Loucy (cell line): ENCODE data around the gene RSAD1.

Experiments used
- H2AFZ ChIP-seq: fragments of 200-600 bp; sonication (generic); 2 replicates; pipeline ENCODE4 v1.6.0; 2016; ENCODE audit warnings: antibody characterized with exemption, mild to moderate bottlenecking, low read length, moderate library complexity
- H3F3A ChIP-seq: fragments of 200-600 bp; 2 replicates; pipeline ENCODE4 v1.6.0; 2016; ENCODE audit warnings: antibody characterized with exemption, low read depth, mild to moderate bottlenecking
- H3K27me3 ChIP-seq: fragments of 200-600 bp; sonication (generic); 2 replicates; pipeline ENCODE4 v1.6.1; 2014; ENCODE audit warnings: low read length, mild to moderate bottlenecking; ENCODE audit not compliant: insufficient read depth, poor library complexity, severe bottlenecking
- H3K36me3 ChIP-seq: fragments of 200-600 bp; sonication (generic); 2 replicates; pipeline ENCODE4 v1.6.1; 2016; ENCODE audit warnings: low read length; ENCODE audit not compliant: insufficient read depth
- H3K4me1 ChIP-seq: fragments of 200-600 bp; sonication (generic); 2 replicates; pipeline ENCODE4 v1.5.1; 2014; ENCODE audit warnings: low read length, mild to moderate bottlenecking; ENCODE audit not compliant: insufficient read depth, poor library complexity, severe bottlenecking
- H3K4me2 ChIP-seq: fragments of 200-600 bp; sonication (generic); 2 replicates; pipeline ENCODE4 v1.6.0; 2014; ENCODE audit warnings: antibody characterized with exemption, low read length, low read depth, mild to moderate bottlenecking; ENCODE audit not compliant: poor library complexity, severe bottlenecking
- H3K4me3 ChIP-seq: fragments of 200-600 bp; sonication (generic); 2 replicates; pipeline ENCODE4 v1.5.1; 2014; ENCODE audit warnings: low read length, mild to moderate bottlenecking, mixed read lengths; ENCODE audit not compliant: poor library complexity, severe bottlenecking
- H3K79me2 ChIP-seq: fragments of 200-600 bp; sonication (generic); 2 replicates; pipeline ENCODE4 v1.6.1; 2014; ENCODE audit warnings: low read length; ENCODE audit not compliant: insufficient read depth
- H3K9ac ChIP-seq: fragments of 200-600 bp; sonication (generic); 2 replicates; pipeline ENCODE4 v1.6.0; 2014; ENCODE audit warnings: mild to moderate bottlenecking, low read depth, low read length, moderate library complexity; ENCODE audit not compliant: poor library complexity, severe bottlenecking
- H3K9me2 ChIP-seq: fragments of 200-600 bp; sonication (generic); replicated peaks from 2 replicates; pipeline ENCODE4 v1.6.1; 2016; ENCODE audit warnings: low read depth, low read length, mixed read lengths
- H3K9me3 ChIP-seq: fragments of 200-600 bp; sonication (generic); 2 replicates; pipeline ENCODE4 v1.6.1; 2014; ENCODE audit warnings: mild to moderate bottlenecking, antibody characterized with exemption, low read length, low read depth; ENCODE audit not compliant: insufficient read depth
- H4K20me1 ChIP-seq: fragments of 200-600 bp; sonication (generic); 2 replicates; pipeline ENCODE4 v1.6.0; 2014; ENCODE audit warnings: antibody characterized with exemption, low read length, mild to moderate bottlenecking; ENCODE audit not compliant: insufficient read depth, poor library complexity, severe bottlenecking
- EZH2phosphoT487 ChIP-seq: fragments of 200-600 bp; IDR thresholded peaks from 2 replicates; pipeline ENCODE4 v1.6.1; 2018; ENCODE audit warnings: antibody characterized with exemption, mild to moderate bottlenecking, moderate library complexity, borderline replicate concordance
- TF ChIP-seq, protein P1 (sequence below): fragments of 200-600 bp; sonication (generic); conservative IDR thresholded peaks from 2 replicates; pipeline ENCODE4 v1.5.1; 2014; ENCODE audit warnings: mild to moderate bottlenecking, antibody characterized with exemption, low read length

RSAD1 gene

GRCh38 chr17:50507871-50508572 lies 29.4 kb downstream of the RSAD1 start, which contains the start of gene MYCBPAP:
MYCBPAP (plus strand) TSS chr17:50508439; CDS start chr17:50508675, 236 bp downstream.
- Histone ChIP-seq H3K9ac (peak within 1 kb of the TSS; percentile 59), H3K27me3 (no peaks in the 10 kb centered on the region), H2AFZ (peak within 1 kb of the TSS; percentile 94), H3K9me2 (no peaks in the 10 kb centered on the region), H3K9me3 (no peaks in the 10 kb centered on the region), H3K79me2 (no peaks in the 10 kb centered on the region), H4K20me1 (no peaks in the 10 kb centered on the region), H3K4me1 (peaks cover 5% of the 10 kb centered on the region), H3K36me3 (no peaks in the 10 kb centered on the region), H3K4me2 (peak within 1 kb of the TSS; percentile 73), H3F3A (no peaks in the 10 kb centered on the region), H3K4me3 (peak within 1 kb of the TSS; percentile 75)
- TF ChIP-seq, protein P1, sequence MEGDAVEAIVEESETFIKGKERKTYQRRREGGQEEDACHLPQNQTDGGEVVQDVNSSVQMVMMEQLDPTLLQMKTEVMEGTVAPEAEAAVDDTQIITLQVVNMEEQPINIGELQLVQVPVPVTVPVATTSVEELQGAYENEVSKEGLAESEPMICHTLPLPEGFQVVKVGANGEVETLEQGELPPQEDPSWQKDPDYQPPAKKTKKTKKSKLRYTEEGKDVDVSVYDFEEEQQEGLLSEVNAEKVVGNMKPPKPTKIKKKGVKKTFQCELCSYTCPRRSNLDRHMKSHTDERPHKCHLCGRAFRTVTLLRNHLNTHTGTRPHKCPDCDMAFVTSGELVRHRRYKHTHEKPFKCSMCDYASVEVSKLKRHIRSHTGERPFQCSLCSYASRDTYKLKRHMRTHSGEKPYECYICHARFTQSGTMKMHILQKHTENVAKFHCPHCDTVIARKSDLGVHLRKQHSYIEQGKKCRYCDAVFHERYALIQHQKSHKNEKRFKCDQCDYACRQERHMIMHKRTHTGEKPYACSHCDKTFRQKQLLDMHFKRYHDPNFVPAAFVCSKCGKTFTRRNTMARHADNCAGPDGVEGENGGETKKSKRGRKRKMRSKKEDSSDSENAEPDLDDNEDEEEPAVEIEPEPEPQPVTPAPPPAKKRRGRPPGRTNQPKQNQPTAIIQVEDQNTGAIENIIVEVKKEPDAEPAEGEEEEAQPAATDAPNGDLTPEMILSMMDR = 0 out of 2 replicates have a peak, but pooled peaks have one; percentile 13
- no peak for TF ChIP-seq EZH2phosphoT487

DNA sequence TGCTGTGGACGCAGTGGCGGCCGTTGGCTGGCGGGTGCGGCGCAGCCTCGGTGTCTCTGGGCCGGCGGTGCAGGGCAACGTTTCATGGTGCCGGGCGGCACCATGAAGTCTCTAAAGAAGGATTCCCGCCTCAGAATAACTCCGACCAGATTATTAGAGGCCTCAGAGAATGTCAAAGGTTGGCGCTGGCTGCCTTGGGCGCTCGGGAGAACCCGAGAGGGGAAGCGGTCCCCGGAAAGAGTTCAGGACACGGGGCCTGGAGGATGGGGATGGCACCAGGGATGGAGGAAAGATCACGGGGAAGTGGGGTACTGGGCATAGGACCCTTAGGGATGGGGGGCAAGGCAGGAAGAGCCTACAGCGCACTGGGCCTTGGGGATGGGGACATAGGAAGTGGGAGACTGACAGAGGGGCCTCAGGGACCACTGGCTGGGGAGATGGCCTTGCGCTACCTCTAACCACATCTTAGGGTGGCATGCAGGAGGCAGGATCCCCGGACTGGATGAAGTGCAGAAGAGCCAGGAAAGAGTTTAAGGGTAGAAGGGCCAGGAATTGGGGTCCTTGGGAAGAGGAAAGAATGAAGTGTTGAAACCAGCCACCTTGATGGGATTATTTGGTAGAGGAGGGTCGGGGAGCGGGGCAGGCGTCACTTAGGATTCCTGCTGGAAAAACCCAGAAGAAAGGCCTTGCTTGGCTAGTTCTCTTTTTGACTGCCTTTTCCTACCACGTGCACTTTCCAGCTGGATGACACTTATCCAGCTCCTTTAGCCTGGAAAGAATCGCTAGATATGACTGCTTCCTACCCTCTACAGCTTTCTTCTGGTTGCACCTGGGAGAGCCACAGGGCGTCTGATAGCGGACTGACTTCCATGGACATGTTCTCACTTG lies 30.2 kb downstream of the RSAD1 start:
- Histone ChIP-seq H2AFZ (peak overlapping the region; percentile 94), H3K36me3 (no peaks in the 10 kb centered on the region), H3K9me3 (no peaks in the 10 kb centered on the region), H3K4me1 (peaks cover 5% of the 10 kb centered on the region), H3K27me3 (no peaks in the 10 kb centered on the region), H3K4me3 (peak overlapping the region; percentile 75), H3K9me2 (no peaks in the 10 kb centered on the region), H4K20me1 (no peaks in the 10 kb centered on the region), H3K4me2 (peak overlapping the region; percentile 73), H3F3A (no peaks in the 10 kb centered on the region), H3K9ac (peak overlapping the region; percentile 59), H3K79me2 (no peaks in the 10 kb centered on the region)
- TF ChIP-seq, protein P1 = no peak

DNA sequence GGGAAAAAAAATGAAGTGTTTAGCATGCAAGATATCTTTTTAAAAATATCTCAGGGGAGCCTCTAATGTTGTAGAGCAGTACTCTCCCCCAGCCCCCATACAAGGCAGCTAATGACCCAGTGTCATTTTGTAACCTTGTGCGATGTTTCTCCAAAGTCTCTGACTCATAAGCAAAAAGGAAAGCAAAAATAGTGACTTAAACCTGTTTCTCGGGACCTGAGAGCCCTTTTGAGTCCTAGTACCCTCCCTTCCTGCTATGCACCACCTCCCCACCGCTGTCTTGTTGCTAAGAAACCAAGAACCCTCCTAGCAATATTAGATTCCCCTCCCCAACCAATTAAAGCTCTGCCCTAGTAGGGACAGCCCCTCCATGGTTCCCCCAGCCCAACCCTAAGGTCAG lies 32.4 kb downstream of the RSAD1 start:
- Histone ChIP-seq H2AFZ (no peak overlapping the region), H3K9me2 (no peaks in the 10 kb centered on the region), H3K4me3 (no peak overlapping the region), H3K36me3 (no peaks in the 10 kb centered on the region), H3K4me1 (peaks cover 5% of the 10 kb centered on the region), H3K79me2 (no peaks in the 10 kb centered on the region), H3K27me3 (no peaks in the 10 kb centered on the region), H3K9ac (no peak overlapping the region), H3K4me2 (no peak overlapping the region), H4K20me1 (no peaks in the 10 kb centered on the region), H3K9me3 (no peaks in the 10 kb centered on the region), H3F3A (no peaks in the 10 kb centered on the region)
- TF ChIP-seq EZH2phosphoT487 = no peak
- TF ChIP-seq, protein P1 = no peak
